ENCODE results near the gene CABLES1. TPM values are rescaled to one million over a fixed set of nuclear protein-coding genes. Genes with fewer than 3 reads are reported as not detected.

The CABLES1 gene
- total RNA-seq, 4 donors from 2014 or later = 4.0 to 24.0 (median 10.2) TPM

GRCh38 chr18:23234619-23235018 lies 99.3 kb downstream of the CABLES1 start:
- Histone ChIP-seq H3K36me3 (peaks cover 0 to 6% of the 10 kb centered on the region in 2 donors), H3K27ac (no peak overlapping the region), H3K27me3 (no peaks in the 10 kb centered on the region), H3K4me1 (peaks cover 0 to 48% (median 21%) of the 10 kb centered on the region in 3 donors), H3K4me3 (no peak overlapping the region), H3K9me3 (no peaks in the 10 kb centered on the region)
- TF ChIP-seq CTCF (IDR thresholded peaks at IDR 0.05) = no peak
- no peak for TF ChIP-seq EP300 (IDR thresholded peaks at IDR 0.05)
- no peak for TF ChIP-seq POLR2AphosphoS5 (IDR thresholded peaks at IDR 0.05)
- no peak for TF ChIP-seq POLR2A (IDR thresholded peaks at IDR 0.05)
- ATAC-seq = no peak
- WGBS, 2 donors (ENCODE audit: low coverage in 1 of 2) = 88% methylated on average over 5 of the region's 5 CpGs; no CpG with 5 or more reads in 1 of the 2 donors

GRCh38 chr18:23235336-23235735 lies 100.1 kb downstream of the CABLES1 start:
- Histone ChIP-seq H3K4me1 (peaks cover 0 to 43% (median 17%) of the 10 kb centered on the region in 3 donors), H3K36me3 (peaks cover 0 to 6% of the 10 kb centered on the region in 2 donors), H3K4me3 (no peak overlapping the region), H3K9me3 (no peaks in the 10 kb centered on the region), H3K27me3 (no peaks in the 10 kb centered on the region), H3K27ac (no peak overlapping the region)
- WGBS, 2 donors (ENCODE audit: low coverage in 1 of 2) = 94 to 95% methylated on average over 5 of the region's 5 CpGs
- TF ChIP-seq CTCF (IDR thresholded peaks at IDR 0.05) (no peak), POLR2AphosphoS5 (IDR thresholded peaks at IDR 0.05) (no peak), POLR2A (IDR thresholded peaks at IDR 0.05) (no peak), EP300 (IDR thresholded peaks at IDR 0.05) (no peak)
- no peak for ATAC-seq

GRCh38 chr18:23235860-23236259 lies 100.6 kb downstream of the CABLES1 start:
- ATAC-seq = no peak
- H3K4me3 ChIP-seq = no peak overlapping the region
- no peaks in the 10 kb centered on the region for H3K9me3 ChIP-seq
- no peak overlapping the region for H3K27ac ChIP-seq
- 85 to 100% methylated on average over 1 to 6 of the region's 11 CpGs for WGBS, 2 donors (ENCODE audit: low coverage in 1 of 2)
- peaks cover 0 to 39% (median 14%) of the 10 kb centered on the region in 3 donors for H3K4me1 ChIP-seq
- TF ChIP-seq CTCF (IDR thresholded peaks at IDR 0.05) (no peak), POLR2AphosphoS5 (IDR thresholded peaks at IDR 0.05) (no peak), POLR2A (IDR thresholded peaks at IDR 0.05) (no peak), EP300 (IDR thresholded peaks at IDR 0.05) (no peak)
- H3K27me3 ChIP-seq = no peaks in the 10 kb centered on the region
- H3K36me3 ChIP-seq = peaks cover 0 to 6% of the 10 kb centered on the region in 2 donors

- H3K27ac ChIP-seq = peak overlapping the region in 3 of 4 donors; percentile 82 to 85 (median 84)
- H3K36me3 ChIP-seq = peaks cover 0 to 11% of the 10 kb centered on the region in 2 donors
- H3K9me3 ChIP-seq = no peaks in the 10 kb centered on the region
- ATAC-seq = no peak
- no peak for TF ChIP-seq EP300 (IDR thresholded peaks at IDR 0.05)
- no peak for TF ChIP-seq POLR2A (IDR thresholded peaks at IDR 0.05)
- TF ChIP-seq CTCF (IDR thresholded peaks at IDR 0.05) = no peak
- TF ChIP-seq POLR2AphosphoS5 (IDR thresholded peaks at IDR 0.05) = no peak
- H3K27me3 ChIP-seq = no peaks in the 10 kb centered on the region
- H3K4me1 ChIP-seq = peaks cover 0 to 28% (median 13%) of the 10 kb centered on the region in 3 donors
- peak overlapping the region in 1 of 2 donors; percentile 45 for H3K4me3 ChIP-seq
- WGBS, 2 donors (ENCODE audit: low coverage in 1 of 2) = 88 to 93% methylated on average over 3 to 5 of the region's 13 CpGs
Observed at GRCh38 chr18:23236876-23237468, 101.7 kb downstream of the CABLES1 start.

All from gastroesophageal sphincter (tissue), 4 donors.